IMR-90 (cell line): Measurements from ENCODE around the gene RAD51B.

Experiments
- BHLHE40 ChIP-seq: fragments of 150-350 bp; IDR thresholded peaks from 2 replicates; pipeline ENCODE4 v1.6.1; 2016; ENCODE audit warnings: mild to moderate bottlenecking, low read depth, low read length
- CEBPB ChIP-seq: IDR thresholded peaks from 2 replicates; pipeline ENCODE4 v1.6.1; 2012; ENCODE audit warnings: low read depth, low read length, improper control_type of control experiment
- CTCF ChIP-seq: conservative IDR thresholded peaks from 2 replicates; pipeline ENCODE4 v1.5.1; 2012; ENCODE audit warnings: mild to moderate bottlenecking, low read depth, low read length, improper control_type of control experiment
- ELK1 ChIP-seq: fragments of 150-350 bp; IDR thresholded peaks from 2 replicates; pipeline ENCODE4 v1.6.1; 2016; ENCODE audit warnings: low read depth, mild to moderate bottlenecking, low read length, moderate library complexity, borderline replicate concordance
- FOS ChIP-seq: fragments of 150-350 bp; IDR thresholded peaks from 2 replicates; pipeline ENCODE4 v1.6.1; 2016; ENCODE audit warnings: low read depth, low read length
- MAFK ChIP-seq: IDR thresholded peaks from 2 replicates; pipeline ENCODE4 v1.6.1; 2012; ENCODE audit warnings: low read depth, low read length, improper control_type of control experiment
- MXI1 ChIP-seq: IDR thresholded peaks from 2 replicates; pipeline ENCODE4 v1.6.1; 2012; ENCODE audit warnings: low read depth, mild to moderate bottlenecking, low read length, moderate library complexity, borderline replicate concordance
- POLR2A ChIP-seq: IDR thresholded peaks from 2 replicates; pipeline ENCODE4 v1.6.1; 2012; ENCODE audit warnings: mild to moderate bottlenecking, low read depth, low read length
- RAD21 ChIP-seq: IDR thresholded peaks from 2 replicates; pipeline ENCODE4 v1.6.1; 2012; ENCODE audit warnings: low read length, improper control_type of control experiment
- RFX5 ChIP-seq: IDR thresholded peaks from 2 replicates; pipeline ENCODE4 v1.8.0; 2012; ENCODE audit warnings: low read depth, mild to moderate bottlenecking, low read length, moderate library complexity
- SMC3 ChIP-seq: fragments of 150-350 bp; IDR thresholded peaks from 2 replicates; pipeline ENCODE4 v1.6.1; 2016; ENCODE audit warnings: low read depth, mild to moderate bottlenecking, antibody characterized with exemption, low read length, moderate library complexity
- TF ChIP-seq, protein P1 (sequence below): fragments of 150-350 bp; IDR thresholded peaks from 2 replicates; pipeline ENCODE4 v1.6.1; 2017; ENCODE audit warnings: mild to moderate bottlenecking, antibody characterized with exemption, low read length, low read depth

DNA sequence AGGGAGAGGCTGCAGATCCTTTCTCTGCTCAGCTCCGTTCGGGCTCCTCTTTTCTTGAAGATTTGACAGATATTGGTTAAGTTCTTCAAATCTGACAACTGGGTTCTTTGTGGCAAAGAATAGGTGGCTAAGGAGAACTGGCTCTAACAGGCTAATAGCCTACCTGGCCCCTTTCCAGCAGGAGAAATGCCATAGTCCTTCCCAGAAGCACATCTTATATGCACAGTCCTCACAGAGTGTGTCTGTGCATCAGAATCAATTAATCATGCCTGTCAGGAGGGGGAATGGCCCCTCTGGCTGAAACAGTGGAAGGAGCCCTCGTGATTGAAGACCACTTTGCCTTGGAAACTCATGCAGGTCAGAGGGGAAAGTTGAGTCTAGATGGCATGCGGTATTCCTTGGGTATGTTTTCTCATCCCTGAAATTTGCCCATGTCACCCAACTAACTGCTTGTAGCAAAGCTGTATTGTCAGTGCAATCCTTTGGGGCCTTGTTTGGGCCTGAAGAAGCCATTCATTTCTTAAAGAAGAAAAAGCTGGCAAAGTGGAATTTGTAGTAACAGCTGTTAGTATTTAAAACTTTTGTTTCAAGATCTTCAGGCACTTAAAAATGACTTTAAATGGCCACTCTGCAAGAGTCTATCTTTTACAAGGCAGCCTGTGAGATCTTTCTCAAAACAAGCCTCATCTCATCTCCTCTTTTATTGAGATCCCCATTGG is 721.8 kb downstream of the RAD51B start:
- TF ChIP-seq CTCF = no peak
- no peak for TF ChIP-seq POLR2A
- no peak for TF ChIP-seq ELK1
- no peak for TF ChIP-seq RAD21
- TF ChIP-seq CEBPB = no peak
- no peak for TF ChIP-seq RFX5
- TF ChIP-seq, protein P1, sequence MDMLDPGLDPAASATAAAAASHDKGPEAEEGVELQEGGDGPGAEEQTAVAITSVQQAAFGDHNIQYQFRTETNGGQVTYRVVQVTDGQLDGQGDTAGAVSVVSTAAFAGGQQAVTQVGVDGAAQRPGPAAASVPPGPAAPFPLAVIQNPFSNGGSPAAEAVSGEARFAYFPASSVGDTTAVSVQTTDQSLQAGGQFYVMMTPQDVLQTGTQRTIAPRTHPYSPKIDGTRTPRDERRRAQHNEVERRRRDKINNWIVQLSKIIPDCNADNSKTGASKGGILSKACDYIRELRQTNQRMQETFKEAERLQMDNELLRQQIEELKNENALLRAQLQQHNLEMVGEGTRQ = no peak
- TF ChIP-seq MXI1 = no peak
- TF ChIP-seq MAFK = no peak
- no peak for TF ChIP-seq BHLHE40
- no peak for TF ChIP-seq FOS
- TF ChIP-seq SMC3 = no peak
